Measurements from ENCODE around the gene TLX3.

DNA sequence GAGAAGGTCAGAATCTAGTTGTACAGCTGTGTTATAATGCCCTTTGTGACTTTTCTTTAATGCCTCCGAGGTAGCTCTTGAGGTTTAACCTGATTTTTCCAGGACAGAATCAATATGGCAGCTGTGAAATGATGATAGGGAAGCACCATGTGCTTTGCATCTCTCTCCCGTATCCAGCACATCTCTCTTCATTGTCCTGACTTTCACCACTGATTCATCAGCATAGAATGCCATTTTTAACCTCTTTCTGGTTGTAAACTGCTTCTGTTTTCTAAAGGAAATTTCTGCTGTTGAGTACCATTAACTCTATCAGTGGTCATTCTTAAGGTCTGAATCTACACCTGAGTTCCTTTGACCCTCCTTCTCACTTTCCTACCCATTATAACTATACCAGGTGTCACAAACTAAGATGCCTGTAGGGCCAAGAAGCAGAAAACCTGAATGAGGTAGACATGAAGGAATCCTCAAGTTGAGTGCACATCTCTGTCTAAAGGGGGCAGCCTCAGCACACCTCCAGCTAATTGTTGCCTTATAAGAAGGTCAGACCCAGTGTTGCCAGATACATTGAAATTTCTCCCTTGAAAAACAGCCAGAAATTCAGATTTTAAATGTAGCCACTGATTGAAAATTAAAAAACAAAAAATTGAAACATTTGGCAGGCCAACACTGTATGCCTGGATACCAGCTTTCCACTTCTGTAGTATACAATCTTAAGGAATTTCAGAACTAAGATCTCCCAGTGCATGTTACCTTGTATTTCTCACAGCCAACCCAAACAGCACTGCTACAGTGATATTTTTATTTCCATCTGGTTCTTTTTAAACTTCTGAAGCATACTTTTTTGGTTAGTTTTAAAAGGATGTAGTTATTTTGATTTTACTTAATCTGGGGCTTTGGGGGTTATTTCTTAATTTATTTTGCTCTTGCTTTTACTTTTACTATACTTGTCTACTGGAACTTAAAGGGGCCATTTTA, 35.8 kb upstream of the TLX3 start:
- TF ChIP-seq, protein P1, sequence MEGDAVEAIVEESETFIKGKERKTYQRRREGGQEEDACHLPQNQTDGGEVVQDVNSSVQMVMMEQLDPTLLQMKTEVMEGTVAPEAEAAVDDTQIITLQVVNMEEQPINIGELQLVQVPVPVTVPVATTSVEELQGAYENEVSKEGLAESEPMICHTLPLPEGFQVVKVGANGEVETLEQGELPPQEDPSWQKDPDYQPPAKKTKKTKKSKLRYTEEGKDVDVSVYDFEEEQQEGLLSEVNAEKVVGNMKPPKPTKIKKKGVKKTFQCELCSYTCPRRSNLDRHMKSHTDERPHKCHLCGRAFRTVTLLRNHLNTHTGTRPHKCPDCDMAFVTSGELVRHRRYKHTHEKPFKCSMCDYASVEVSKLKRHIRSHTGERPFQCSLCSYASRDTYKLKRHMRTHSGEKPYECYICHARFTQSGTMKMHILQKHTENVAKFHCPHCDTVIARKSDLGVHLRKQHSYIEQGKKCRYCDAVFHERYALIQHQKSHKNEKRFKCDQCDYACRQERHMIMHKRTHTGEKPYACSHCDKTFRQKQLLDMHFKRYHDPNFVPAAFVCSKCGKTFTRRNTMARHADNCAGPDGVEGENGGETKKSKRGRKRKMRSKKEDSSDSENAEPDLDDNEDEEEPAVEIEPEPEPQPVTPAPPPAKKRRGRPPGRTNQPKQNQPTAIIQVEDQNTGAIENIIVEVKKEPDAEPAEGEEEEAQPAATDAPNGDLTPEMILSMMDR (IDR thresholded peaks at IDR 0.05) = peak in 1 of 6 experiments; percentile 5
- no peak for TF ChIP-seq POLR2A (IDR thresholded peaks at IDR 0.05)
